ENCODE data around the gene SERPINB8. TPM values are rescaled to one million over a fixed set of nuclear protein-coding genes. Genes with fewer than 3 reads are reported as not detected.

Gene SERPINB8
- polyA plus RNA-seq, 1 donor (not counting 4 experiments of a cell fraction or from before 2014, with no cell fraction given) = 48.9 TPM

GRCh38 chr18:63930773-63931354 is 39.0 kb upstream of the SERPINB8 start:
- no peak for FAIRE-seq
- dilution Hi-C loops (cut with MboI; ENCODE audit: extremely low pct_ligation_motif_present, low sequenced_read_pairs) = no loop called here
- DNase-seq (ENCODE audit: low read depth, low spot score) = no peak

DNA sequence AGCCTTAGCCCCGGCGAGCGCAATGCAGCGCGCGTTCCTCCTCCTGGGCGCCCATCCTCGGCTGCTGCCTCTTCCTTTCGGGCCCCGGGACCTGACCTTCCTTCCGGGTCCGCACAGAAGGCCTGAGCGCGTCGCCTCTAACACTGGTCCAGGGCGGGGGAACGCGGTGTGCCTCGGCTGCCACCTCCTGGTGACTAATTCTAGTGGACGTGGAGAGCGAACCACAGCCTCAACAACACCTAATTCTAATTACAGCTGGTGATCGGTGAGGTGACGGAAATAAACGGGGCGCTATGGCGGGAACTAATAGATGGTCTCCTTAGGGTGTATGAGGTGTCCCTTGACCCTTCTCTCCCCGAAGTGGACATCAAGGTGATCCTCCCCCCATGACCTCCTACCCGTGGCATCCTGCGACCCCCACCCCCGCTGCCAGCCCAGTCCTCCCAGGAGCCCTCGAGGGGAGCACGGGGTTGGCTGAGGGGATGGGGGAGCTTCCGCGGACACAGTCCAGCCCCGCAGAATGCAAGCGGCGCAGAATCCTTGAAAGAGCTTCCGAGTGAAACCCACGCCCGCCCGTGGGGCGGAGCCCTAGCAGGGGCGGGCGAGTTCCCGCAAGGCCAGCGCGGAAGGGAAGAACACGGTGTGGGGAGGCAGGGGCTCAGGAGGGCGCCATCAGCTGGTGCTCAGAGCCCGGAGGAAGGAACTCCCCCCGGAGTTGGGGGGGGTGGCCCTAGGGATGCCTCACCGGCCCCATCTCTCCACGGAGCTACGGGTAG is 33.5 kb upstream of the SERPINB8 start:
- no peak overlapping the region for H3K27ac ChIP-seq (ENCODE audit: control insufficient read depth, insufficient read depth, low read length)
- DNase-seq (ENCODE audit: low read depth, low spot score) (peak; percentile 15), FAIRE-seq (peak; percentile 82)
- H3K36me3 ChIP-seq (ENCODE audit: control insufficient read depth in 2 of 2, extremely low read depth in 1 of 2, insufficient read depth in 2 of 2, low read length in 2 of 2) = no peaks in the 10 kb centered on the region
- no peaks in the 10 kb centered on the region for H4K20me1 ChIP-seq (ENCODE audit: control insufficient read depth, extremely low read depth, insufficient read depth, low read length)
- peak overlapping the region; percentile 95 for H3K4me2 ChIP-seq (ENCODE audit: control insufficient read depth, extremely low read depth, insufficient read depth, low read depth, low read length)
- peak overlapping the region; percentile 98 for H2AFZ ChIP-seq (ENCODE audit: control insufficient read depth, low read length)
- no peaks in the 10 kb centered on the region for H3K9me3 ChIP-seq (ENCODE audit: control insufficient read depth, low read depth, low read length)
- no peaks in the 10 kb centered on the region for H3K9me1 ChIP-seq (ENCODE audit: control insufficient read depth, extremely low read depth, insufficient read depth, low read length)
- peaks cover 8% of the 10 kb centered on the region for H3K4me1 ChIP-seq (ENCODE audit: control insufficient read depth, extremely low read depth, insufficient read depth, low read length)
- TF ChIP-seq EZH2 (IDR thresholded peaks at IDR 0.05; ENCODE audit: low read length) = no peak
- TF ChIP-seq, protein P1, sequence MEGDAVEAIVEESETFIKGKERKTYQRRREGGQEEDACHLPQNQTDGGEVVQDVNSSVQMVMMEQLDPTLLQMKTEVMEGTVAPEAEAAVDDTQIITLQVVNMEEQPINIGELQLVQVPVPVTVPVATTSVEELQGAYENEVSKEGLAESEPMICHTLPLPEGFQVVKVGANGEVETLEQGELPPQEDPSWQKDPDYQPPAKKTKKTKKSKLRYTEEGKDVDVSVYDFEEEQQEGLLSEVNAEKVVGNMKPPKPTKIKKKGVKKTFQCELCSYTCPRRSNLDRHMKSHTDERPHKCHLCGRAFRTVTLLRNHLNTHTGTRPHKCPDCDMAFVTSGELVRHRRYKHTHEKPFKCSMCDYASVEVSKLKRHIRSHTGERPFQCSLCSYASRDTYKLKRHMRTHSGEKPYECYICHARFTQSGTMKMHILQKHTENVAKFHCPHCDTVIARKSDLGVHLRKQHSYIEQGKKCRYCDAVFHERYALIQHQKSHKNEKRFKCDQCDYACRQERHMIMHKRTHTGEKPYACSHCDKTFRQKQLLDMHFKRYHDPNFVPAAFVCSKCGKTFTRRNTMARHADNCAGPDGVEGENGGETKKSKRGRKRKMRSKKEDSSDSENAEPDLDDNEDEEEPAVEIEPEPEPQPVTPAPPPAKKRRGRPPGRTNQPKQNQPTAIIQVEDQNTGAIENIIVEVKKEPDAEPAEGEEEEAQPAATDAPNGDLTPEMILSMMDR (optimal IDR thresholded peaks at IDR 0.05 in 1 of 3, IDR thresholded peaks at IDR 0.05 in 1 of 3, conservative IDR thresholded peaks at IDR 0.05 in 1 of 3; ENCODE audit: extremely low read depth in 1 of 3, insufficient read depth in 2 of 3, low read length in 3 of 3) = peak; percentile 70 to 95 (median 85)
- peak overlapping the region; percentile 69 for H3K9ac ChIP-seq (ENCODE audit: control insufficient read depth, extremely low read depth, insufficient read depth, low read length)
- peak overlapping the region; percentile 58 to 77 (median 74) for H3K4me3 ChIP-seq (ENCODE audit: control insufficient read depth in 2 of 3, extremely low read depth in 1 of 3, insufficient read depth in 2 of 3, low read depth in 1 of 3, low read length in 3 of 3)
- H3K79me2 ChIP-seq (ENCODE audit: control insufficient read depth, insufficient read depth, low read length) = no peaks in the 10 kb centered on the region
- dilution Hi-C loops (cut with MboI; ENCODE audit: extremely low pct_ligation_motif_present, low sequenced_read_pairs) = no loop called here
- H3K27me3 ChIP-seq (ENCODE audit: control insufficient read depth, extremely low read depth, insufficient read depth, low read length) = no peaks in the 10 kb centered on the region

More at GRCh38 chr18:63930773-63931354, 39.0 kb upstream of the SERPINB8 start:
- Histone ChIP-seq H4K20me1 (ENCODE audit: control insufficient read depth, extremely low read depth, insufficient read depth, low read length) (no peaks in the 10 kb centered on the region), H3K9me3 (ENCODE audit: control insufficient read depth, low read depth, low read length) (no peaks in the 10 kb centered on the region), H3K79me2 (ENCODE audit: control insufficient read depth, insufficient read depth, low read length) (no peaks in the 10 kb centered on the region), H3K9ac (ENCODE audit: control insufficient read depth, extremely low read depth, insufficient read depth, low read length) (no peak overlapping the region), H3K27ac (ENCODE audit: control insufficient read depth, insufficient read depth, low read length) (no peak overlapping the region), H2AFZ (ENCODE audit: control insufficient read depth, low read length) (no peak overlapping the region), H3K4me2 (ENCODE audit: control insufficient read depth, extremely low read depth, insufficient read depth, low read depth, low read length) (no peak overlapping the region), H3K27me3 (ENCODE audit: control insufficient read depth, extremely low read depth, insufficient read depth, low read length) (no peaks in the 10 kb centered on the region), H3K36me3 (ENCODE audit: control insufficient read depth in 2 of 2, extremely low read depth in 1 of 2, insufficient read depth in 2 of 2, low read length in 2 of 2) (no peaks in the 10 kb centered on the region), H3K9me1 (ENCODE audit: control insufficient read depth, extremely low read depth, insufficient read depth, low read length) (no peaks in the 10 kb centered on the region), H3K4me3 (ENCODE audit: control insufficient read depth in 2 of 3, extremely low read depth in 1 of 3, insufficient read depth in 2 of 3, low read depth in 1 of 3, low read length in 3 of 3) (no peak overlapping the region), H3K4me1 (ENCODE audit: control insufficient read depth, extremely low read depth, insufficient read depth, low read length) (peaks cover 2% of the 10 kb centered on the region)
- TF ChIP-seq, protein P1 (optimal IDR thresholded peaks at IDR 0.05 in 1 of 3, IDR thresholded peaks at IDR 0.05 in 1 of 3, conservative IDR thresholded peaks at IDR 0.05 in 1 of 3; ENCODE audit: extremely low read depth in 1 of 3, insufficient read depth in 2 of 3, low read length in 3 of 3) = no peak
- TF ChIP-seq EZH2 (IDR thresholded peaks at IDR 0.05; ENCODE audit: low read length) = no peak
